Natural killer cell (primary cell): ENCODE measurements around the gene STAP1. TPM values are rescaled to one million over a fixed set of nuclear protein-coding genes. Genes with fewer than 3 reads are reported as not detected.
"Not testable (repeated sequence)": the region's sequence is repeated elsewhere in the genome, so short reads cannot be mapped to it uniquely, and the experiment has no call there.

Experiments used
- ATAC-seq, 3 donors: fragments of 150-1000 bp in 2 of 3; fragments of 200-7000 bp in 1 of 3; cut with Tn5 transposase; 1 replicate in 1 of 3; 2 replicates in 2 of 3; pipeline ENCODE4 v1.10.0; 2021; ENCODE audit warnings: mild to moderate bottlenecking in 2 of 3, moderate library complexity in 2 of 3
- DNase-seq, 2 donors: peaks; one replicate each; pipeline versions ENCODE4 v3.0.0 to v3.0.0-alpha.2; 2013 to 2021; ENCODE audit warnings: mixed read lengths in 1 of 2
- H3K27ac ChIP-seq: one replicate; pipeline ENCODE4 v1.5.1; 2013; ENCODE audit warnings: mild to moderate bottlenecking, low read length
- H3K27me3 ChIP-seq: one replicate; pipeline ENCODE4 v1.6.1; 2013; ENCODE audit warnings: low read length; ENCODE audit not compliant: control insufficient read depth, insufficient read depth
- H3K36me3 ChIP-seq: one replicate; pipeline ENCODE4 v1.6.1; 2013; ENCODE audit warnings: low read length; ENCODE audit not compliant: control insufficient read depth, insufficient read depth
- H3K4me1 ChIP-seq: one replicate; pipeline ENCODE4 v1.6.1; 2013; ENCODE audit warnings: low read length; ENCODE audit not compliant: control insufficient read depth, insufficient read depth
- H3K4me3 ChIP-seq: one replicate; pipeline ENCODE4 v1.5.1; 2013; ENCODE audit warnings: low read length
- H3K9me3 ChIP-seq: one replicate; pipeline ENCODE4 v1.6.1; 2013; ENCODE audit warnings: low read length; ENCODE audit not compliant: control insufficient read depth, insufficient read depth
- H3K27ac Mint-ChIP-seq, 2 donors: one replicate each; pipeline ENCODE4 v1.8.0; 2022; ENCODE audit warnings: mild to moderate bottlenecking in 2 of 2, mixed read lengths in 2 of 2, moderate library complexity in 1 of 2
- H3K27me3 Mint-ChIP-seq, 2 donors: one replicate each; pipeline ENCODE4 v1.8.0; 2022; ENCODE audit warnings: low read depth in 2 of 2, mixed read lengths in 2 of 2
- H3K36me3 Mint-ChIP-seq: one replicate; pipeline ENCODE4 v1.8.0; 2022; ENCODE audit warnings: mixed read lengths
- H3K4me1 Mint-ChIP-seq, 2 donors: one replicate each; pipeline ENCODE4 v1.8.0; 2022; ENCODE audit warnings: mixed read lengths in 2 of 2
- H3K4me3 Mint-ChIP-seq: one replicate; pipeline ENCODE4 v1.8.0; 2022; ENCODE audit warnings: mild to moderate bottlenecking, moderate library complexity, mixed read lengths
- H3K9me3 Mint-ChIP-seq, 2 donors: one replicate each; pipeline ENCODE4 v1.8.0; 2022; ENCODE audit warnings: mixed read lengths in 2 of 2
- CTCF ChIP-seq: fragments of 200-600 bp; IDR thresholded peaks from one replicate; pipeline ENCODE4 v1.8.0; 2022; ENCODE audit warnings: antibody characterized with exemption
- WGBS: methylation state at CpG from one replicate; pipeline ENCODE4 v1.1.7; 2013; ENCODE audit warnings: missing lambda C conversion rate; ENCODE audit not compliant: insufficient coverage; 5-methylcytosine and 5-hydroxymethylcytosine counted together
- intact Hi-C: fragments of 100-400 bp; cut with micrococcal nuclease; formaldehyde crosslinking; loops from one replicate; pipeline ENCODE4 v1.14.2; 2022
- total RNA-seq, 4 donors: library from RNA; stranded (reverse); fragments of 120-200 nt in 1 of 4; gene quantifications; one replicate each; pipeline versions ENCODE4 v1.2.3 to v1.2.4, GENCODE V29; 2013 to 2022

STAP1 gene
- total RNA-seq, 3 donors from 2014 or later (not counting 1 experiment from before 2014, with no cell fraction given): 11.3 to 11.4 (median 11.4) TPM

- H3K4me1 ChIP-seq: peaks cover 2% of the 10 kb centered on the region
- no peaks in the 10 kb centered on the region for H3K36me3 ChIP-seq
- DNase-seq: no peak
- H3K4me1 Mint-ChIP-seq: no peaks in the 10 kb centered on the region
- no peak overlapping the region for H3K27ac Mint-ChIP-seq
- no peaks in the 10 kb centered on the region for H3K27me3 ChIP-seq
- 79% methylated on average over 2 of the region's 3 CpGs for WGBS
- no peak overlapping the region for H3K27ac ChIP-seq
- no peak for TF ChIP-seq CTCF
- no peaks in the 10 kb centered on the region for H3K9me3 ChIP-seq
- no peak for ATAC-seq
- H3K4me3 Mint-ChIP-seq: no peak overlapping the region
- peaks cover 0 to 3% of the 10 kb centered on the region in 2 donors for H3K27me3 Mint-ChIP-seq
- no peak overlapping the region for H3K4me3 ChIP-seq
- intact Hi-C loops: no loop called here
- no peaks in the 10 kb centered on the region for H3K9me3 Mint-ChIP-seq
- H3K36me3 Mint-ChIP-seq: no peaks in the 10 kb centered on the region
Measured at GRCh38 chr4:67550857-67551256, 7.7 kb upstream of the STAP1 start.

- H3K27me3 Mint-ChIP-seq, DNase-seq, H3K9me3 ChIP-seq, H3K9me3 Mint-ChIP-seq, H3K4me3 ChIP-seq, H3K27me3 ChIP-seq, H3K36me3 Mint-ChIP-seq, ATAC-seq, H3K27ac ChIP-seq, H3K27ac Mint-ChIP-seq, H3K4me1 ChIP-seq, H3K4me1 Mint-ChIP-seq, intact Hi-C loops, H3K36me3 ChIP-seq, H3K4me3 Mint-ChIP-seq: not testable (repeated sequence)
- WGBS: no CpG with 5 or more reads among the region's 4 CpGs
Measured at GRCh38 chr4:67552146-67552792, 6.3 kb upstream of the STAP1 start.

- H3K36me3 Mint-ChIP-seq: no peaks in the 10 kb centered on the region
- H3K4me1 Mint-ChIP-seq: peaks cover 12 to 18% of the 10 kb centered on the region in 2 donors
- no peak overlapping the region for H3K4me3 Mint-ChIP-seq
Measured at GRCh38 chr4:67554096-67554495, 4.4 kb upstream of the STAP1 start.

GRCh38 chr4:67555447-67555846, 3.1 kb upstream of the STAP1 start:
- H3K36me3 Mint-ChIP-seq: no peaks in the 10 kb centered on the region
- Histone ChIP-seq H3K4me1 (no peaks in the 10 kb centered on the region), H3K27ac (no peak overlapping the region), H3K4me3 (no peak overlapping the region), H3K36me3 (no peaks in the 10 kb centered on the region), H3K27me3 (no peaks in the 10 kb centered on the region), H3K9me3 (no peaks in the 10 kb centered on the region)
- no peak for DNase-seq
- no peaks in the 10 kb centered on the region for H3K9me3 Mint-ChIP-seq
- ATAC-seq: no peak
- H3K27me3 Mint-ChIP-seq: peaks cover 0 to 3% of the 10 kb centered on the region in 2 donors
- no peak overlapping the region for H3K4me3 Mint-ChIP-seq
- no peak for TF ChIP-seq CTCF
- peaks cover 19 to 26% of the 10 kb centered on the region in 2 donors for H3K4me1 Mint-ChIP-seq
- WGBS: 91% methylated on average over 2 of the region's 3 CpGs
- no peak overlapping the region for H3K27ac Mint-ChIP-seq
- intact Hi-C loops: no loop called here

More at GRCh38 chr4:67554096-67554495, 4.4 kb upstream of the STAP1 start:
- Histone ChIP-seq H3K4me1 (no peaks in the 10 kb centered on the region), H3K4me3 (no peak overlapping the region), H3K9me3 (no peaks in the 10 kb centered on the region), H3K27me3 (no peaks in the 10 kb centered on the region), H3K27ac (no peak overlapping the region), H3K36me3 (no peaks in the 10 kb centered on the region)
- DNase-seq (no peak), ATAC-seq (no peak)
- intact Hi-C loops: no loop called here
- WGBS: 100% methylated on average over 1 of the region's 3 CpGs
- Mint-ChIP-seq H3K9me3 (no peaks in the 10 kb centered on the region), H3K27me3 (peaks cover 0 to 3% of the 10 kb centered on the region in 2 donors), H3K27ac (no peak overlapping the region)
- no peak for TF ChIP-seq CTCF
